Duodenal mucosa (tissue), 2 donors: ENCODE measurements around the gene NPTXR.

Experiments
- H3K27ac ChIP-seq: one replicate; pipeline ENCODE4 v1.7.0; 2013; ENCODE audit warnings: low read depth, low read length
- H3K27me3 ChIP-seq, 2 donors: one replicate each; pipeline ENCODE4 v1.7.0; 2013; ENCODE audit warnings: low read length in 2 of 2, control low read depth in 1 of 2; ENCODE audit not compliant: insufficient read depth in 2 of 2, control insufficient read depth in 1 of 2
- H3K36me3 ChIP-seq, 2 donors: one replicate each; pipeline ENCODE4 v1.7.0; 2013; ENCODE audit warnings: low read length in 2 of 2, control low read depth in 1 of 2; ENCODE audit not compliant: insufficient read depth in 2 of 2, control insufficient read depth in 1 of 2
- H3K4me1 ChIP-seq, 2 donors: one replicate each; pipeline ENCODE4 v1.7.0; 2013; ENCODE audit warnings: low read length in 2 of 2, control low read depth in 1 of 2; ENCODE audit not compliant: insufficient read depth in 2 of 2, control insufficient read depth in 1 of 2
- H3K4me3 ChIP-seq, 2 donors: one replicate each; pipeline ENCODE4 v1.7.0; 2013; ENCODE audit warnings: low read length in 2 of 2, low read depth in 1 of 2
- H3K9ac ChIP-seq, 2 donors: one replicate each; pipeline ENCODE4 v1.7.0; 2013; ENCODE audit warnings: low read length in 2 of 2, low read depth in 1 of 2
- H3K9me3 ChIP-seq, 2 donors: one replicate each; pipeline ENCODE4 v1.7.0; 2013; ENCODE audit warnings: low read length in 2 of 2, control low read depth in 1 of 2; ENCODE audit not compliant: control insufficient read depth in 1 of 2

NPTXR gene

GRCh38 chr22:38843657-38844314, at the start of gene NPTXR:
NPTXR (minus strand) TSS chr22:38844028.
- no peaks in the 10 kb centered on the region for H3K36me3 ChIP-seq
- H3K27ac ChIP-seq = no peak within 1 kb of the TSS
- no peak within 1 kb of the TSS for H3K9ac ChIP-seq
- peak within 1 kb of the TSS in 1 of 2 donors; percentile 45 for H3K4me3 ChIP-seq
- H3K27me3 ChIP-seq = peaks cover 32 to 44% of the 10 kb centered on the region in 2 donors
- H3K9me3 ChIP-seq = no peaks in the 10 kb centered on the region
- peaks cover 0 to 4% of the 10 kb centered on the region in 2 donors for H3K4me1 ChIP-seq

- H3K9me3 ChIP-seq = no peaks in the 10 kb centered on the region
Observed at GRCh38 chr22:38891256-38891655, 47.4 kb upstream of the NPTXR start.

GRCh38 chr22:38890377-38890776, 46.5 kb upstream of the NPTXR start:
- no peaks in the 10 kb centered on the region for H3K9me3 ChIP-seq
- peaks cover 0 to 13% of the 10 kb centered on the region in 2 donors for H3K27me3 ChIP-seq
- H3K27ac ChIP-seq = no peak overlapping the region

More at GRCh38 chr22:38891256-38891655, 47.4 kb upstream of the NPTXR start:
- no peak overlapping the region for H3K4me3 ChIP-seq
- no peak overlapping the region for H3K27ac ChIP-seq
- H3K9ac ChIP-seq = no peak overlapping the region
- peaks cover 0 to 13% of the 10 kb centered on the region in 2 donors for H3K27me3 ChIP-seq
- no peaks in the 10 kb centered on the region for H3K4me1 ChIP-seq
- no peaks in the 10 kb centered on the region for H3K36me3 ChIP-seq

GRCh38 chr22:38886333-38886732, 42.5 kb upstream of the NPTXR start:
- Histone ChIP-seq H3K4me1 (peaks cover 0 to 7% of the 10 kb centered on the region in 2 donors), H3K27ac (no peak overlapping the region), H3K4me3 (no peak overlapping the region), H3K36me3 (no peaks in the 10 kb centered on the region), H3K9ac (no peak overlapping the region), H3K9me3 (no peaks in the 10 kb centered on the region), H3K27me3 (peaks cover 3 to 10% of the 10 kb centered on the region in 2 donors)

More at GRCh38 chr22:38890377-38890776, 46.5 kb upstream of the NPTXR start:
- Histone ChIP-seq H3K36me3 (no peaks in the 10 kb centered on the region), H3K4me1 (no peaks in the 10 kb centered on the region), H3K9ac (no peak overlapping the region), H3K4me3 (no peak overlapping the region)

- peaks cover 0 to 6% of the 10 kb centered on the region in 2 donors for H3K27me3 ChIP-seq
- no peaks in the 10 kb centered on the region for H3K9me3 ChIP-seq
- no peak overlapping the region for H3K4me3 ChIP-seq
- H3K9ac ChIP-seq = no peak overlapping the region
- peaks cover 0 to 7% of the 10 kb centered on the region in 2 donors for H3K4me1 ChIP-seq
- H3K27ac ChIP-seq = no peak overlapping the region
- no peaks in the 10 kb centered on the region for H3K36me3 ChIP-seq
Observed at GRCh38 chr22:38882972-38883622, 39.3 kb upstream of the NPTXR start.

- no peaks in the 10 kb centered on the region for H3K36me3 ChIP-seq
- H3K27ac ChIP-seq = peak overlapping the region; percentile 15
- no peak overlapping the region for H3K9ac ChIP-seq
- H3K4me1 ChIP-seq = peaks cover 0 to 7% of the 10 kb centered on the region in 2 donors
- no peak overlapping the region for H3K4me3 ChIP-seq
- peaks cover 2 to 6% of the 10 kb centered on the region in 2 donors for H3K27me3 ChIP-seq
- H3K9me3 ChIP-seq = no peaks in the 10 kb centered on the region
Observed at GRCh38 chr22:38881997-38882879, 38.4 kb upstream of the NPTXR start.

GRCh38 chr22:38881464-38881871, 37.6 kb upstream of the NPTXR start:
- H3K4me1 ChIP-seq = peaks cover 0 to 7% of the 10 kb centered on the region in 2 donors
- no peak overlapping the region for H3K9ac ChIP-seq
- peak overlapping the region; percentile 15 for H3K27ac ChIP-seq
- peaks cover 3 to 6% of the 10 kb centered on the region in 2 donors for H3K27me3 ChIP-seq
- no peaks in the 10 kb centered on the region for H3K9me3 ChIP-seq
- no peaks in the 10 kb centered on the region for H3K36me3 ChIP-seq
- H3K4me3 ChIP-seq = no peak overlapping the region

- Histone ChIP-seq H3K36me3 (no peaks in the 10 kb centered on the region), H3K4me3 (no peak overlapping the region), H3K27me3 (peaks cover 5 to 9% of the 10 kb centered on the region in 2 donors), H3K9me3 (no peaks in the 10 kb centered on the region), H3K9ac (no peak overlapping the region), H3K27ac (no peak overlapping the region), H3K4me1 (peaks cover 0 to 7% of the 10 kb centered on the region in 2 donors)
Observed at GRCh38 chr22:38879961-38880360, 36.1 kb upstream of the NPTXR start.

GRCh38 chr22:38879108-38879729, 35.4 kb upstream of the NPTXR start:
- H3K9ac ChIP-seq = no peak overlapping the region
- no peak overlapping the region for H3K4me3 ChIP-seq
- no peaks in the 10 kb centered on the region for H3K36me3 ChIP-seq
- peaks cover 8 to 13% of the 10 kb centered on the region in 2 donors for H3K27me3 ChIP-seq
- H3K27ac ChIP-seq = no peak overlapping the region
- H3K9me3 ChIP-seq = no peaks in the 10 kb centered on the region
- H3K4me1 ChIP-seq = peaks cover 0 to 7% of the 10 kb centered on the region in 2 donors
